Esophagus squamous epithelium (tissue), 4 donors: ENCODE results near the gene TEX12.

ENCODE experiments used
- CTCF ChIP-seq, 6 experiments: fragments of 450-650 bp in 4 of 6; fragments of 200-600 bp in 2 of 6; sonication (generic) in 2 of 6; IDR thresholded peaks; one replicate each; pipeline ENCODE4 v1.5.1; 2016 to 2019; ENCODE audit warnings: antibody characterized with exemption in 6 of 6, mild to moderate bottlenecking in 4 of 6, moderate library complexity in 4 of 6
- POLR2A ChIP-seq, 4 donors: fragments of 450-650 bp; IDR thresholded peaks; one replicate each; pipeline ENCODE4 v1.6.1; 2017; ENCODE audit warnings: antibody characterized with exemption in 4 of 4, mild to moderate bottlenecking in 4 of 4, moderate library complexity in 3 of 4

DNA sequence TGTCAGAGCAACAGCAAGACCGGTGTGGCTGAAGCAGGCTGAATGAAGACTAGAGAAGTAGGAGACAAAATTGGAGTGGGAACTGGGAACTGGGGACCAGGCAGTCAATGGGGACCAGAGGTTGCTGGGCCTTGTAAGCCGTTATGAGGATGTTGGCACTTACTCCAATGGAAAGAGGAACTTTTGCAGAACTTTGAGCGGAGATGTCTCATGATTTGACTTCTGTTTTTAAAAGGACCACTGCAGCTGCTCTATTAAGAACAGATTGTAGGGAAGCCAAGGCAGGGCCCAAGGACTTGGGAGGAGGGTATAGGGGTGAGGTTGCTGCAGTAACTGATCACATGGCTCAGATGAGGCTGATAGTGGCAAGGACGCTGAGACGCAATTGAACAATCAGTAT, 37.5 kb upstream of the TEX12 start:
- TF ChIP-seq CTCF (IDR thresholded peaks at IDR 0.05) (no peak), POLR2A (IDR thresholded peaks at IDR 0.05) (no peak)
